ENCODE results near the gene ZDHHC21.

Gene ZDHHC21

GRCh38 chr9:14650596-14650995 lies 42.6 kb downstream of the ZDHHC21 start:
- no peaks in the 10 kb centered on the region for H3K9me3 ChIP-seq
- H3K4me3 ChIP-seq (ENCODE audit: low read depth, low read length): no peak overlapping the region
- no peak for TF ChIP-seq CTCF (IDR thresholded peaks at IDR 0.05; ENCODE audit: low read depth, low read length)
- H3K4me1 ChIP-seq: no peaks in the 10 kb centered on the region
- H3K36me3 ChIP-seq: no peaks in the 10 kb centered on the region
- no peaks in the 10 kb centered on the region for H3K27me3 ChIP-seq
- no peak for DNase-seq

- Histone ChIP-seq H3K4me1 (no peaks in the 10 kb centered on the region), H3K27me3 (no peaks in the 10 kb centered on the region), H3K9me3 (no peaks in the 10 kb centered on the region), H3K36me3 (no peaks in the 10 kb centered on the region), H3K4me3 (ENCODE audit: low read depth, low read length) (no peak overlapping the region)
- no peak for DNase-seq
- no peak for TF ChIP-seq CTCF (IDR thresholded peaks at IDR 0.05; ENCODE audit: low read depth, low read length)
These were observed 47.6 kb downstream of the ZDHHC21 start for GRCh38 chr9:14645648-14646047.

DNA sequence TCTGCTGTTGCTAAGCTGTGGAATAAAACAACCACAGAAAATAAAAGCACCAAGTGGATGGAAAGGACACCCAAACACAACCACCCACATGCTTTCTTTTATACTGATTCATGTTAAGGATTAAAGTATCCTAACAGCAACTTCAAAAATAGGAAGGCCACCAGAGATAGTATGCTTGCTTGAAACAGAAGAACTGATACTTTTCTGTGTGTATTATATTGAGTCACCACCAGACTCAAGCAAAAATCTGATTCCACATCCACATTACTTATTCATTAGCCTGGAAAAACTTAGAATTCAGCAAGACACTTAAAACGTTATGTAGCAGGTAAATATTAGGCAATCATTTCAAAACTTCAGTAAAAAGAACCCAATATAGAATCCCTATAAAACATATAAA lies 52.3 kb downstream of the ZDHHC21 start:
- Histone ChIP-seq H3K4me1 (no peaks in the 10 kb centered on the region), H3K36me3 (no peaks in the 10 kb centered on the region; the same call in 1 of the 2 replicates), H3K9me3 (no peaks in the 10 kb centered on the region), H3K4me3 (ENCODE audit: low read depth, low read length) (no peak overlapping the region), H3K27me3 (no peaks in the 10 kb centered on the region)
- DNase-seq: no peak
- no peak for TF ChIP-seq CTCF (IDR thresholded peaks at IDR 0.05; ENCODE audit: low read depth, low read length)

- Histone ChIP-seq H3K4me3 (ENCODE audit: low read depth, low read length) (no peak overlapping the region), H3K27me3 (no peaks in the 10 kb centered on the region), H3K36me3 (no peaks in the 10 kb centered on the region; the same call in 1 of the 2 replicates), H3K9me3 (no peaks in the 10 kb centered on the region), H3K4me1 (no peaks in the 10 kb centered on the region)
- DNase-seq: no peak
- no peak for TF ChIP-seq CTCF (IDR thresholded peaks at IDR 0.05; ENCODE audit: low read depth, low read length)
These were observed 52.9 kb downstream of the ZDHHC21 start for GRCh38 chr9:14640294-14640693.

DNA sequence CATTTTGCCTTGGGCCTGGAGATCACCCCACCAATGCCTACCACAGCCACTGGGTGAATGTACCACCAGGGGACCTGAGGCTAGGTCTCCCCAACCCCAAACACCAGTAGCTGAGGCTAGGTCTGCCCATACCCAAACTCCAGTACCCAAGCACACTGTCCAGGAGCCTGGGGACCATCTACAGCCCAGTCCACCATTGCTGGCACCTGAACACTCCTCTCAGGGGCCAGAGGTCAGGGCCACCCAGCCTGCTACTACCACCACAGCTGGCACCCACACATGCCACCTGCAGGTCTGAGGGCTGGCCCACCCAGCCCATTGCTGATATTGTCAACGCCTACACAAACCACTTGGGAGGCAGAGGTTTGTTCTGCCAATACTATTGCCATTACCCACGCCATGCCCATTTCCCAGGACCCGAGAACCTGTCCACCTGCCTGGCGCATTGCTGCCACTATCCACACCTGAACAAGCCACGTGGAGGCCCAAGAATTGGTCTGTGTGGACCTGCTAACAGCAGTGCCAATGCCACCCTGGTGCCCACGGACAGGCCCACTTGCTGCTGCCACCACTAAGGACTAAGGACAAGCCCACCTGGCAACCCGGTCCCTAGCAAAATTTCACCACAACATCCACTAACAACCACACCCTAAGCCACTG lies 59.2 kb downstream of the ZDHHC21 start:
- no peak for DNase-seq
- Histone ChIP-seq H3K27me3 (no peaks in the 10 kb centered on the region), H3K4me1 (no peaks in the 10 kb centered on the region), H3K36me3 (no peaks in the 10 kb centered on the region; the same call in none of the 2 replicates), H3K9me3 (no peaks in the 10 kb centered on the region), H3K4me3 (ENCODE audit: low read depth, low read length) (no peak overlapping the region)
- no peak for TF ChIP-seq CTCF (IDR thresholded peaks at IDR 0.05; ENCODE audit: low read depth, low read length)

GRCh38 chr9:14633148-14633547 lies 60.1 kb downstream of the ZDHHC21 start:
- no peaks in the 10 kb centered on the region for H3K4me1 ChIP-seq
- no peaks in the 10 kb centered on the region for H3K27me3 ChIP-seq
- H3K36me3 ChIP-seq: no peaks in the 10 kb centered on the region; the same call in none of the 2 replicates
- H3K4me3 ChIP-seq (ENCODE audit: low read depth, low read length): no peak overlapping the region
- H3K9me3 ChIP-seq: no peaks in the 10 kb centered on the region
- no peak for TF ChIP-seq CTCF (IDR thresholded peaks at IDR 0.05; ENCODE audit: low read depth, low read length)
- no peak for DNase-seq
